ENCODE data around the gene COBLL1.

- TF ChIP-seq CTCF (IDR thresholded peaks at IDR 0.05; ENCODE audit: borderline replicate concordance, extremely low read depth, low read length, poor library complexity, severe bottlenecking), result no peak
- TF ChIP-seq EZH2 (IDR thresholded peaks at IDR 0.05; ENCODE audit: borderline replicate concordance, low read depth, low read length, severe bottlenecking), result no peak
These were observed 60.9 kb downstream of the COBLL1 start for GRCh38 chr2:164780611-164781178.

Measured in DND-41 (cell line).